Measurements from ENCODE around the gene TIMM23B.
A peak's percentile ranks its signal among the peaks of the same experiment; 100 is the strongest.
"Not testable (repeated sequence)": the region's sequence is repeated elsewhere in the genome, so short reads cannot be mapped to it uniquely, and the experiment has no call there.

The TIMM23B gene

GRCh38 chr10:49941447-49942338 is at the start of gene TIMM23B, which contains the start of gene PARG:
Gene TIMM23B, plus strand, starts transcription at chr10:49942053. Its CDS starts 142 bp downstream, at chr10:49942195.
Gene PARG, minus strand, starts transcription at chr10:49942027. Its CDS starts 302 bp downstream, at chr10:49941725.
- Histone ChIP-seq H3K9ac (peak within 1 kb of the TSS; percentile 69), H3K4me3 (ENCODE audit: low read depth, low read length) (peak within 1 kb of the TSS; percentile 75)
- H3K36me3 ChIP-seq (ENCODE audit: control insufficient read depth, insufficient read depth, low read length): not testable (repeated sequence)

DNA sequence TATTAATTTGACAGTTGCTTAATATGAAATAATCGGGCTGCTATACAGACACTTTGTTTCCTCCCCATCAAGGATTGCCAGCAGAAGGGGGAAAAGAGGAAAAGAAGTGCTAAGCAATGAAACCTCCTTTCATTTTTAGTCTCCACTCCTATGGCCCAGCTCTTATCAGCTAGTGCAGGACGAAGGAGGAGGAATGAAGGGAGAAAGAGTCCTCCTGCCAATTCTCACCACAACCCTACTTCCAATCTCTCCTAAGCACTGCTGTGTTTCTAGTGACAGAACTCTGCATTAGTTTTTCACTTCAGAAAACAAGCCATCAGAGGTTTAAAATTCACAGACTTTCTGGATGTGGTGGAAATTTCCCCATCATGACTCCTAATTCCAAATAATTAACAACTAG is 41.9 kb upstream of the TIMM23B start:
- H3K4me1 ChIP-seq; H3K9ac ChIP-seq; H3K27ac ChIP-seq; H3K27me3 ChIP-seq (ENCODE audit: control insufficient read depth, insufficient read depth, low read length); H3K36me3 ChIP-seq (ENCODE audit: control insufficient read depth, insufficient read depth, low read length); H3K4me3 ChIP-seq (ENCODE audit: low read depth, low read length); H3K9me3 ChIP-seq (ENCODE audit: control insufficient read depth, low read length); H3K4me2 ChIP-seq (ENCODE audit: low read length); H3K79me2 ChIP-seq; H2AFZ ChIP-seq: not testable (repeated sequence)

More at GRCh38 chr10:49941447-49942338, at the start of gene TIMM23B, which contains the start of gene PARG:
- H3K79me2 ChIP-seq: peaks cover 29% of the 10 kb centered on the region
- H3K9me3 ChIP-seq (ENCODE audit: control insufficient read depth, low read length); H3K4me1 ChIP-seq; H3K27me3 ChIP-seq (ENCODE audit: control insufficient read depth, insufficient read depth, low read length): not testable (repeated sequence)
- H3K4me2 ChIP-seq (ENCODE audit: low read length): peak within 1 kb of the TSS; percentile 78
- H3K27ac ChIP-seq: peak within 1 kb of the TSS; percentile 22
- H2AFZ ChIP-seq: peak within 1 kb of the TSS; percentile 91

GRCh38 chr10:49900406-49900805 is 41.4 kb upstream of the TIMM23B start:
- not testable (repeated sequence) for H3K27me3 ChIP-seq (ENCODE audit: control insufficient read depth, insufficient read depth, low read length); H3K27ac ChIP-seq; H3K4me2 ChIP-seq (ENCODE audit: low read length); H3K36me3 ChIP-seq (ENCODE audit: control insufficient read depth, insufficient read depth, low read length); H3K9me3 ChIP-seq (ENCODE audit: control insufficient read depth, low read length); H3K4me1 ChIP-seq; H2AFZ ChIP-seq; H3K9ac ChIP-seq; H3K79me2 ChIP-seq; H3K4me3 ChIP-seq (ENCODE audit: low read depth, low read length)

GRCh38 chr10:49903829-49904228 is 38.0 kb upstream of the TIMM23B start:
- not testable (repeated sequence) for H3K36me3 ChIP-seq (ENCODE audit: control insufficient read depth, insufficient read depth, low read length); H3K9ac ChIP-seq; H3K27ac ChIP-seq; H3K27me3 ChIP-seq (ENCODE audit: control insufficient read depth, insufficient read depth, low read length); H3K9me3 ChIP-seq (ENCODE audit: control insufficient read depth, low read length); H2AFZ ChIP-seq; H3K4me1 ChIP-seq; H3K4me3 ChIP-seq (ENCODE audit: low read depth, low read length); H3K79me2 ChIP-seq; H3K4me2 ChIP-seq (ENCODE audit: low read length)

DNA sequence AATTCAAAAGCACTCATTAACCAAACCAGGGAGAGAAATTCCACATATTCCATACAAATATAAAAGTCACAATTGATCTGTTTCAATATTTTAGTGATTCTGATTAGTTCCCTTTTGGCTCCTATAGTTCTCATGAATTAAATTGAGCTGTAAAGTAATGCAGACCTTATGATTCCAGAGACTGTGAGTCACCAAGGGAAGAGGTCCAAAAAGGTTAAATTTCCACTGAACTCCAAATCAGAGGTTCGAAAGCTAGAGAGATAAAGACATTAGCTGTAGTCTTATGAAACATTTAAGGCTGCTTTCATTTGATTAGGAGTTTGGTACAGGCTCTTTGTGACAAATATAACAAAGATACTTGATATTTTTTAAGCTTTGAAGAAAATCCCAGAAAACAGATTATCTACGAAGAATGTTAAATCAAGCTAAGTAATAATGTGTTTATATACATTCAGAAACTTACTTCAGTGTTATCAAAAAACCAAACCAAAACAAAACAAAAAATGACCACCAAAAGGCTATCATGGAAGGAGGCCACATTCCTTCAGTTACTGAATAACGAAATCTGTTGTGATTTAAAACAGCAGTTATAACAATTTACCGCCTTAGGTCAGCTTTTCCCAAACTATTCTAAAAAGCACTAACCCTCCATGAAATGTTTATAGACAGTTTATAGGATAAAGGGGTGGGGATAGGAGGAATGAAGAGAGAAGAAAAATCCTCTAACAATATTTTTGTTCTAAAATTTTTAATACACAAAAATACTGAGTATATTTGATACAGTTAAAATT is 33.4 kb upstream of the TIMM23B start:
- H3K27me3 ChIP-seq (ENCODE audit: control insufficient read depth, insufficient read depth, low read length); H3K27ac ChIP-seq; H2AFZ ChIP-seq; H3K36me3 ChIP-seq (ENCODE audit: control insufficient read depth, insufficient read depth, low read length); H3K79me2 ChIP-seq; H3K4me2 ChIP-seq (ENCODE audit: low read length); H3K9ac ChIP-seq; H3K4me1 ChIP-seq; H3K9me3 ChIP-seq (ENCODE audit: control insufficient read depth, low read length); H3K4me3 ChIP-seq (ENCODE audit: low read depth, low read length): not testable (repeated sequence)

DNA sequence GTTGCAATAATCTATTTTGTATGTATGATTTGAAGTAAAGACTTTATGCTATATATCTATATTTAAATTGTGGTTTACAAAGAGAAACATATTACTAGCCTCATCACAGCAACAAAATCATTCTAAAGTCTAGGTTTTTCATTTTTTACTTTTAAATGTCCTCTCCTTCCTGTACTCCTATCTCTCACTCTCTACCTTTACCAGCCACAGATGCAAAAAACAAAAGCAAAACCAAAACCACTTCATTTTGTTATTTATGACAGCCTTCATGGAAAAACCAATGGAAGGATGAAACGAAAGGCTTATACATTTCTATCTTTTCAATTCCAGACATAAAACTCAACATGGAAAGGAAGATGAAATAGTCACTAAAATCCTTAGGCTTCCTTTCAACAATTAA is 31.6 kb upstream of the TIMM23B start:
- H2AFZ ChIP-seq; H3K27me3 ChIP-seq (ENCODE audit: control insufficient read depth, insufficient read depth, low read length); H3K4me3 ChIP-seq (ENCODE audit: low read depth, low read length); H3K9me3 ChIP-seq (ENCODE audit: control insufficient read depth, low read length); H3K4me2 ChIP-seq (ENCODE audit: low read length); H3K4me1 ChIP-seq; H3K36me3 ChIP-seq (ENCODE audit: control insufficient read depth, insufficient read depth, low read length); H3K27ac ChIP-seq; H3K79me2 ChIP-seq; H3K9ac ChIP-seq: not testable (repeated sequence)

- not testable (repeated sequence) for H3K4me3 ChIP-seq (ENCODE audit: low read depth, low read length); H3K4me1 ChIP-seq; H3K27ac ChIP-seq; H3K4me2 ChIP-seq (ENCODE audit: low read length); H3K9ac ChIP-seq; H3K79me2 ChIP-seq; H3K27me3 ChIP-seq (ENCODE audit: control insufficient read depth, insufficient read depth, low read length); H3K36me3 ChIP-seq (ENCODE audit: control insufficient read depth, insufficient read depth, low read length); H3K9me3 ChIP-seq (ENCODE audit: control insufficient read depth, low read length); H2AFZ ChIP-seq
Measured at GRCh38 chr10:49916451-49916850, 25.4 kb upstream of the TIMM23B start.

GRCh38 chr10:49917927-49918326 is 23.9 kb upstream of the TIMM23B start:
- H3K9me3 ChIP-seq (ENCODE audit: control insufficient read depth, low read length); H3K4me3 ChIP-seq (ENCODE audit: low read depth, low read length); H3K27ac ChIP-seq; H2AFZ ChIP-seq; H3K9ac ChIP-seq; H3K4me2 ChIP-seq (ENCODE audit: low read length); H3K4me1 ChIP-seq; H3K36me3 ChIP-seq (ENCODE audit: control insufficient read depth, insufficient read depth, low read length); H3K79me2 ChIP-seq; H3K27me3 ChIP-seq (ENCODE audit: control insufficient read depth, insufficient read depth, low read length): not testable (repeated sequence)

DNA sequence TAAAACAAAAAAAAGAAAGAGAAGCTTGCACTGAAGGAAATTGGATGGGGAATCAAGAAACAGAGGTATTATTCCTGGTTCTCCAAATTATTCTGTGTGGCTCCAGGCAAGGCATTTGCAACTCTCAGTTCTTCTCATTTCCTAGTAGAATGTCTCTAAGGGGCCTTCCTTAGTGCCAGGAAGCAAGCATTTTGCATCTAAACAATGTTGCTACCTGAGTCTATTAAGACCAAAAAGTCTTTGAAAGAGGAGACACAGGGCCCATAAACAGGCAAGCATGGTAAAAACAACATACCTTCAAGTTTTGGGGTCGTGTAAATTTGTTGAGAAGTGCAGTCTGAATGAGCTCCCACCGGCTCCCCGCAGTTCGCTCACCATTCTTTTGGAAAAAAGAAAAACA is 19.8 kb upstream of the TIMM23B start:
- not testable (repeated sequence) for H3K4me3 ChIP-seq (ENCODE audit: low read depth, low read length); H3K79me2 ChIP-seq; H3K27ac ChIP-seq; H3K9ac ChIP-seq; H3K27me3 ChIP-seq (ENCODE audit: control insufficient read depth, insufficient read depth, low read length); H3K4me1 ChIP-seq; H3K9me3 ChIP-seq (ENCODE audit: control insufficient read depth, low read length); H2AFZ ChIP-seq; H3K4me2 ChIP-seq (ENCODE audit: low read length); H3K36me3 ChIP-seq (ENCODE audit: control insufficient read depth, insufficient read depth, low read length)

DNA sequence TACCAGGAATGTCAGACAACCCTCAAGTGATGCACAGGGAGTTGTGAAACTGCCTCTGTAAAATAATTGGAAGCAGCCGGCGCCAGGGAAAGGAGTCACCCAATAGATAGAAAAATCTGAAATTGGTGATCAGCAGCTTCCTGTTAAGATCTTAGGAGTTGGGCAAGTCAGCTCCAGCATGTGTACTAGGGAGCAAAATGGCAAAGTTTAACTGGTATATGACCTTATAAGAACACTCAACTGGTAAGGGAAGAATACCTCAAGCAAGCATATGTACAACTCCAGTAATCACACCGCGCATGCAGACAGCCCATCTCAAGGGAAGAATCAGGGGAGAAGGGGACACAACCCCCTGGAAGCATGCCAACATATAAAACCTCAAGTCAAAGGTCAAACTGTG is 18.3 kb upstream of the TIMM23B start:
- not testable (repeated sequence) for H3K9ac ChIP-seq

GRCh38 chr10:49931276-49931675 is 10.6 kb upstream of the TIMM23B start:
- not testable (repeated sequence) for H3K79me2 ChIP-seq; H3K4me2 ChIP-seq (ENCODE audit: low read length); H3K36me3 ChIP-seq (ENCODE audit: control insufficient read depth, insufficient read depth, low read length); H3K27me3 ChIP-seq (ENCODE audit: control insufficient read depth, insufficient read depth, low read length); H3K4me1 ChIP-seq; H2AFZ ChIP-seq; H3K9ac ChIP-seq; H3K9me3 ChIP-seq (ENCODE audit: control insufficient read depth, low read length); H3K4me3 ChIP-seq (ENCODE audit: low read depth, low read length); H3K27ac ChIP-seq

More for the DNA sequence above, 18.3 kb upstream of the TIMM23B start:
- H3K4me1 ChIP-seq; H3K4me3 ChIP-seq (ENCODE audit: low read depth, low read length); H3K27ac ChIP-seq; H2AFZ ChIP-seq; H3K9me3 ChIP-seq (ENCODE audit: control insufficient read depth, low read length); H3K79me2 ChIP-seq; H3K27me3 ChIP-seq (ENCODE audit: control insufficient read depth, insufficient read depth, low read length); H3K4me2 ChIP-seq (ENCODE audit: low read length); H3K36me3 ChIP-seq (ENCODE audit: control insufficient read depth, insufficient read depth, low read length): not testable (repeated sequence)
